ENCODE measurements around the gene PSMB5. TPM values are rescaled to one million over a fixed set of nuclear protein-coding genes. Genes with fewer than 3 reads are reported as not detected.

Gene PSMB5
- total and polyA plus RNA-seq, 9 of the 15 experiments (the other 6 are each of a cell fraction or from before 2014, with no cell fraction given), result 198 to 1,870 (median 269) TPM

- TF ChIP-seq CHAMP1 (IDR thresholded peaks at IDR 0.05), result no peak
- no peak for TF ChIP-seq FOXA1 (IDR thresholded peaks at IDR 0.05; ENCODE audit: borderline replicate concordance)
- TF ChIP-seq ZBTB11 (CRISPR knock-in tag; IDR thresholded peaks at IDR 0.05), result no peak
- no peak for TF ChIP-seq ZBTB1 (CRISPR knock-in tag; IDR thresholded peaks at IDR 0.05; ENCODE audit: borderline replicate concordance, low read depth)
- no peak for TF ChIP-seq ZFP36 (IDR thresholded peaks at IDR 0.05; ENCODE audit: low read depth, low read length, partially characterized antibody)
- no peak for TF ChIP-seq ZNF561 (CRISPR knock-in tag; conservative IDR thresholded peaks at IDR 0.05)
- TF ChIP-seq ZNF41 (CRISPR knock-in tag; conservative IDR thresholded peaks at IDR 0.05), result peak; percentile 78
- no peak for TF ChIP-seq KLF1 (tag; IDR thresholded peaks at IDR 0.05)
- no peak for TF ChIP-seq E2F6 (IDR thresholded peaks at IDR 0.05; ENCODE audit: borderline replicate concordance in 1 of 2, extremely low read depth in 1 of 2, insufficient read depth in 1 of 2, insufficient read length in 1 of 2, low read depth in 1 of 2, low read length in 1 of 2, poor library complexity in 1 of 2, severe bottlenecking in 1 of 2)
- TF ChIP-seq BRF2 (IDR thresholded peaks at IDR 0.05; ENCODE audit: borderline replicate concordance, insufficient read depth, insufficient read length), result no peak
Observed at GRCh38 chr14:23078692-23079116, 44.0 kb upstream of the PSMB5 start (continued).
